GM18873 (cell line): Measurements from ENCODE around the gene U2AF1L4.

Experiments
- ATAC-seq: cut with Tn5 transposase; IDR thresholded peaks from one replicate; pipeline ENCODE4 v1.9.1; 2021; ENCODE audit warnings: mild to moderate bottlenecking, moderate library complexity, moderate number of reproducible peaks; ENCODE audit not compliant: unreplicated experiment, low FRiP score

U2AF1L4 gene

DNA sequence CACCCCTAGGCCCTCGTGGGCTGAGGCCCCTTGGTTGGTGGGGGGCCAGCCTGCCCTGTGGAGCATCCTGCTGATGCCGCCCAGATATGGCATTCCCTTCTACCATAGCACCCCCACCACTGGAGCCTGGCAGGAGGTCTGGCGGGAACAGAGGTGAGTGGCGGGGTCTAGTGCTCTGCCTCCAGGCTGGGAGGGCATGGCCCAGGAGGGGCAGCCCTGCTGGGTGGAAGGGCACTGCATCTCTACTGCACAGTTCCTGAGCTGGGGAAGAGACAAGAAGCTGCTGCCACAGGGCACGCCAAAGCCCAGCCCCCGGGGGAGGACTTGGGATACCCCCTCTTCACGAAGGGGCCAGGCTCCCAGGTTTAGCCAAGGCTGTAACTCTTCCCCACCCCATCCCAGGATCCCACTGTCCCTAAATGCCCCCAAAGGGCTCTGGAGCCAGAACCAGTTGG, 29.8 kb downstream of the U2AF1L4 start:
- ATAC-seq, result no peak

- no peak for ATAC-seq
These were observed 30.4 kb downstream of the U2AF1L4 start for GRCh38 chr19:35714601-35715354.

DNA sequence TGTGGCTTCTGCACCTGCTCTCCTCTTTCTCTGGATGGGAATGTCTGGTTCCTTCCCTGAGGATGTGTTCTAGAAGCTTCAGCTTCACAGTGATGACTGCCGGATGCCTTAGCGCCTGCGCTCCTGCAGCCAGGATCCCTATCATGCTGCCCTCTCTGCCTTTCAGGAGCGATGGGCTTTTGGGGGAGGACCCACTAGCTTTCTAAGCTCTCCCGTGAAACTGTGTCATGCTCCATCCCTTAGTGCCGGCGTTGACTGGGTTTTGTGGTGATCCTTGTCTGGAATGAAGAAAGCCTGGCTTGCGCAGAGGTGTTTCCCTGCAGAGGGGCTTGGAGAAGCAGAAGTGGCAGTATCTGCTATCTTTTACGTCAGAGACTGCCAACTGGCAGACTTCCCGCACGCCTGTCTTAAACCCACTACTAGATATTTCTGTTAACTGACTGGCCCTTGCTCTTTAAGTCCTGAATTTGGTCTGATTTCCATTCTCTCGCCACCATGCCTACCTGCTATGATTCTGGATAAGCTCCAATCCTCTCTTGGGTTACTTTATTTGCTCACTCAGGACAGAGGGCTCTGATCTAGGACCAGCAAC, 31.2 kb downstream of the U2AF1L4 start:
- no peak for ATAC-seq

- no peak for ATAC-seq
These were observed 31.7 kb downstream of the U2AF1L4 start for GRCh38 chr19:35713506-35713850.

- ATAC-seq, result no peak
These were observed 32.4 kb downstream of the U2AF1L4 start for GRCh38 chr19:35712567-35713505.

DNA sequence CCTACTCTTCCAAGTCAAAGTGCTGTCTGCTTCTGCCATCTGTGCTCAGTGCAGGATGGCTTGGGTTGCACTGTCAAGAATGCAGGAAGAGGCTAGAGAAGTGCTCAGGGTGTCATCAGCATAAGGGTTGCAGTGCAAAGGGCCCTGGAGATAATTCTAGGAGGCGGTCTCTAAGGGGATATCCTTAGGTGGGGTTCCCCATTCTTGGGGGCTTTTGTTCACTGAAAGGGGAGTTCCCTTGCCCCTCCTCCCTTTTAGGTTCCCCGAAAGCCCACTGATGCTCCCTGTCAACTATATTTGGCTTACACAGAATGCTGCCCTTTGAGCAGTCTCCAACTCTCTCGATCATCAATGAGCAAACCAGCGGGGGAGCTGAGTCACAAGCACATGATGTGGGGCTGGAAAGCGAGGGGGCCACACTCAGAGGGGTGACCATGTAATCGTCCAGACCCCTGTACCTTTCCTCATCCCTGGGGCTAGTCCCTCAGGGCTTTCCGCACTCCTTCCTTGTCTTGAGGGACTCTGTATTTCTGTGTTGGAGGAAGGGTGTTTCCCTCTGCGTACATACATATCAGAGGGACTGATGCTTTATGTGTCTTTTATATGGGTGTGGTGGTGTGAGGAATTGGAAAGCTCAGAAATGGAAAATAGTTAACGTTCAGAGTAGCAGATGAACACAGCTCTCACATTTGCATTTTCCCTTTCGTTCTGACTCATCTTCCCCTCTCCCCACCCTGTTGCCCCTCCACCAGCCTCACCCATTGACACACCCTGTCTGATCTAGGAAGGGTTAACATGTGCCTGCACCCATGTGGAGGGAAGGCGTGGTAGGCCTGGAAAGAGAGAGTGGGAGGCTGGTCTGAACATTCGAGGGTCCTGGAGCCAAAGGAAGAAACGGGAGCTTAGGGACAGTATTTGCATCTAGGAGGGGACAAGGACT, 34.2 kb downstream of the U2AF1L4 start:
- ATAC-seq, result no peak

DNA sequence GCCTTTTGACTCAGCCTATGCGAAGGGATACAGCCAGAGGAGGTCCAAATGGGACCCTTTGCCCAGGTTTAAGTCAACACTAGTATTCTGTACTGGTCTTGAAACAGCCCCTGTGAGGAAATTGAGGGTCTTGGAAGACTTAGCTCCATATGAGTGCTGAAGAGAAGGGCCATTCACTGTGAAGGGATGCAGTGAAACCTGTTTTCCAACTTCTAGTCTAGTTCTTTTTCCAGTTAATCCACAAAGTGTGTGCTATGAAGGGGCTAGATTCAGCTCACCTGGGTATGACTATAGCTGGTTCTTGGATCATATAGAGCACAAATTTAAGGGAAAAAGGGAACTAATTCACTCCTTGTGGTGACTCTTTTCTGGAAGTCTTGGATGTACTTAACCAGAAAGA, 36.8 kb downstream of the U2AF1L4 start:
- no peak for ATAC-seq

- ATAC-seq, result no peak
These were observed 41.0 kb downstream of the U2AF1L4 start, which contains the start of gene ZBTB32 for GRCh38 chr19:35704218-35704617. ZBTB32 (plus strand) TSS chr19:35704558; CDS start chr19:35714627, 10,069 bp downstream.

DNA sequence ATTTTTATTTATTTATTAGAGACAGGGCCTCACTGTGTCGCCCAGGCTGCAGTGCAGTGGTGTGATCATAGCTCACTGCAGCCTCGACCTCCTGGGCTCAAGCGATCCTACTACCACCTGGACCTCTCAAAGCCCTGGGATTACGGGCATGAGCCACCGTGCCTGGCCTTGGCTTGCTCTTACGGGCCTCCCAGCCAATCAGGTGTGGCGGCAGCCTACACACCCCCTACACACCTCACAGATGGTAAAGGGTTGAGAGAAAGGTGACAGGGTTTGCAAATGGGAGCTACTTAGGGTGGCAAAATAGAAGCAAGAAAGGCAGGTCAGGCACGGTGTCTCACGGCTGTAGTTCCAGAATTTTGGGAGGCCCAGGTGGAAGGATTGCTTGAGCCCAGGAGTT, 41.9 kb downstream of the U2AF1L4 start:
- ATAC-seq, result no peak

DNA sequence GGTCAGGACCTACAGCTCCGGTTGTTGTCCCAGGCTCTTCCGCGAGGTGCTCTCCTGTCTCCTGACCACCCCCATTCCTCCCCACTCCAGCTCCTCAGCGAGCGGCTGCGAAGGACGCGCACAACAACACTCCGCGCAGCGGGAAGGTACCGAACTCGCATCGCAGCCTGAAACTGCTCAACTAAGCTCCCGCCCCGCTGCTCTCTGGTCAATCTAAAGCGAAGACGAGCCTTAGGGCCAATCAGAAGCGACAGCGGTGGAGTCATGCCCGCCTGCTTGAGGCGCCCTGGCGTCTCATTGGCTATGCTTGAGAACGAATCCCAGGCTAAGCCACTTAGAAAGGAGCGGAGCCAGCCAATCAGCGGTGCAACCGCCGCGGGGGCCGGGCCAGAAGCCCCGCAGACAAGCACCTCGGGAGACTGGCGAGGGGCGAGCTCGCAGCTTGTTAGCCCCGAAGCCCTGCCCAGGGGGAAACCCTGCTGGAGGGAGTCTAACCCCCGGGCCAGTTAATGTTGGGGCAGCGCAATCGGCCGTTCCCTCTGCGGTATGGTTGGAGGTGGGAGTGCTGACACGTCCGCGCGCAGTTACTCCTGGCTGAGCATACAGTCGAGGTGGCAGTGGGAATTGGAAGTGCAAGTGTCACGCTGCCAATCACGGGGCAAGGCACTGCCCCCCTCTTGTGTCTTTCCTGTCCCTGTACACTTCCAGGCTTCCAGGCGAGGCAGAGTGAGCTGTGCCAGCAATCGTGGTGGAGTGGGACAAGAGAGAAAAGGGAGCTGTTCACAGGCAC, 42.8 kb downstream of the U2AF1L4 start:
- peak; percentile 89 for ATAC-seq

DNA sequence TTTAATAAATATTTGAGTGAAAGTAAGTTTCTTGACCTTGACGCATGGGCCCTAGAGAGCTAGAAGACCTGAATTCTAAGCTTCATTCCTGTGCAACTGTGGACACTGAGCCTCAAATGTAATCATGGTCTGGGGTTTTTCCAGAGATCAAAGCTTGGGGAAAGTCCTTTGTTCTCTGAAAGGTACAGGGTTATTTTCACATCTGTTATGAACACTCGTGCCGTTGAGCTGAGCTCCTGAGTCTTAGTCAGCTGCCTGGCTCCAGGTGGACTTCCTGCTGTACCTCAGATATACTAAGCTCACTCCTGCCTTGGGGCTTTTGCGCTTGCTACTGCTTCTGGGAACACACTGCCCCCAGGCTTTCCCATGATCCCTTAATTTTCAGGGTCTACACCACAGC, 48.4 kb downstream of the U2AF1L4 start:
- no peak for ATAC-seq

GRCh38 chr19:35695895-35696422, 49.3 kb downstream of the U2AF1L4 start:
- no peak for ATAC-seq

- ATAC-seq, result no peak
These were observed 51.2 kb downstream of the U2AF1L4 start for GRCh38 chr19:35693835-35694599.

DNA sequence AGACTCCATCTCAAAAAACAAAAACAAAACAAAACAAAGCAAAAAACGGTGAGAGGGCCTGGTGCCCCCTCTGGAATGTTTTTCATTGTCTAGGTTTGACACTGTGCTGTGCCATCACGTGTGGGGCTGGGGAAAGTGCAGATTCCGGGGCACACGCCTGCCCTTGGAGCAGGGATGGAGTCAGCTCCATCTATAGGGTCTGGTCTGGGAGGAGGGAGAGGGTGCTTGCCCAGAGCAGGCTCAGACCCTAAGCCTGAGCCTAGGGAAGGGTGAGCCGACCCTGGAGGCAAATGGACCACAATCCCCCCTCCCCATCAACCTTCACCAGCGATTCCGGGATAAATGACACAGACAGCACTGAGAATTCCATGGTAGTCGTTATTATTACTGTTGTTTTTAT, 51.8 kb downstream of the U2AF1L4 start:
- ATAC-seq, result no peak
